PFSK-1 (cell line): ENCODE data around the gene TRPV3.

Experiments used
- FOXP2 ChIP-seq: optimal IDR thresholded peaks from 2 replicates; pipeline ENCODE3; 2011; ENCODE audit warnings: borderline replicate concordance, control low read depth, inconsistent platforms; ENCODE audit not compliant: insufficient read depth; ENCODE audit errors: extremely low read length, extremely low read depth
- POLR2AphosphoS5 ChIP-seq: IDR thresholded peaks from 2 replicates; pipeline ENCODE4 v1.6.1; 2012; ENCODE audit warnings: low read depth, mild to moderate bottlenecking, control low read depth, low read length, moderate library complexity
- REST ChIP-seq, 2 experiments: IDR thresholded peaks; 2 replicates each; pipeline versions ENCODE4 v1.6.1 to v1.8.0; 2011 to 2012; ENCODE audit warnings: low read depth in 2 of 2, low read length in 2 of 2, control low read depth in 1 of 2, inconsistent platforms in 1 of 2, mild to moderate bottlenecking in 1 of 2, moderate library complexity in 1 of 2; ENCODE audit not compliant: insufficient read depth in 1 of 2
- SIN3A ChIP-seq: IDR thresholded peaks from 2 replicates; pipeline ENCODE4 v1.6.1; 2012; ENCODE audit warnings: mild to moderate bottlenecking, low read length, moderate library complexity, borderline replicate concordance; ENCODE audit not compliant: insufficient read depth
- TAF1 ChIP-seq: IDR thresholded peaks from 2 replicates; pipeline ENCODE4 v1.6.1; 2012; ENCODE audit warnings: low read length, control low read depth, borderline replicate concordance; ENCODE audit not compliant: insufficient read depth

Gene TRPV3

GRCh38 chr17:3507869-3508268 is 49.7 kb downstream of the TRPV3 start:
- TF ChIP-seq FOXP2 (no peak), SIN3A (no peak), POLR2AphosphoS5 (no peak), TAF1 (no peak), REST (IDR thresholded peaks at IDR 0.05; ENCODE audit: insufficient read depth in 1 of 2, low read depth in 2 of 2, low read length in 2 of 2) (no peak)

DNA sequence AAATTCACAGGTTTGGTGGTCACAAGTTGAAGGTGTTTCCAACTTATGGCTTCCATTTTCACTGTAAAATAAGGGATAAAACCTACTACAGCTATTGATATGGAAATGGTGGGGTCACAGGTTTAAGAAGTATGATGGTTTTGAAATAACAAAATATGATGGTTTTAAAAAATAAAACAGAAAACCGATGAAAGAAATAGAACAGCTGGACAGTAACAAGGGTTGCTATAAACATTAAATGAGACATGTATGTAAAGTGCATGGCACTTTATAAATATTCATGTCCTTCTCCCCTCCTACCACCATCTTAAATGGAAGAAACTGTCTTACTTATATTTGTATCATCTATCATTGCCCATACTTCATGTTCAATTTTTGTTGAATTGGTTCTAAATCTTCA is 50.5 kb downstream of the TRPV3 start:
- no peak for TF ChIP-seq POLR2AphosphoS5

GRCh38 chr17:3506054-3506453 is 51.6 kb downstream of the TRPV3 start:
- TF ChIP-seq REST (IDR thresholded peaks at IDR 0.05; ENCODE audit: insufficient read depth in 1 of 2, low read depth in 2 of 2, low read length in 2 of 2) = no peak
- no peak for TF ChIP-seq FOXP2
- no peak for TF ChIP-seq POLR2AphosphoS5
- TF ChIP-seq SIN3A = no peak
- TF ChIP-seq TAF1 = no peak

- TF ChIP-seq FOXP2 (no peak), REST (IDR thresholded peaks at IDR 0.05; ENCODE audit: insufficient read depth in 1 of 2, low read depth in 2 of 2, low read length in 2 of 2) (no peak), SIN3A (no peak), POLR2AphosphoS5 (no peak), TAF1 (no peak)
These were observed 52.6 kb downstream of the TRPV3 start for GRCh38 chr17:3505008-3505407.

GRCh38 chr17:3503285-3503684 is 54.3 kb downstream of the TRPV3 start:
- TF ChIP-seq REST (IDR thresholded peaks at IDR 0.05; ENCODE audit: insufficient read depth in 1 of 2, low read depth in 2 of 2, low read length in 2 of 2) (no peak), SIN3A (no peak), TAF1 (no peak), FOXP2 (no peak), POLR2AphosphoS5 (no peak)

DNA sequence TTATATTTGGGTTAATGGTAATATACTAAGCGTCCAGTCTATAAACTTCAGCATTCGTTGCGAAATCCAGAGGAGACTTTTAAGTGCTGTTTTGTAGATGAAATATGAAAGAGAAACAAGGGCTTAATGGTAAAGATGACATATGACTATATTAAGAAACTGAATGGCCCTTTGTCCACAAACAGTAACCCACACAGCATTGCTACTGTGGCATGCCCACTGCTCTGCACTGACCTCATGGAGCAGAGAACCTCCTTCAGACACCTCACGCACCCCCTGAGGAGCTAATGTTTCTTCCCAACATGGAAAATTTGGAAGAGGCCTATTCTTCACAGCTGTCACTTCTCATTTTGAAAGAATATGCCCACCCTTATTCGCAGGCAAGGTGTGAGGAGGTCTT is 55.1 kb downstream of the TRPV3 start:
- TF ChIP-seq POLR2AphosphoS5 (no peak), REST (IDR thresholded peaks at IDR 0.05; ENCODE audit: insufficient read depth in 1 of 2, low read depth in 2 of 2, low read length in 2 of 2) (no peak), SIN3A (no peak), FOXP2 (no peak), TAF1 (no peak)
